HepG2 (cell line): ENCODE data around the gene FBXW8. TPM values are rescaled to one million over a fixed set of nuclear protein-coding genes. Genes with fewer than 3 reads are reported as not detected.

Source experiments
- ATAC-seq: fragments of 200-7000 bp; cut with Tn5 transposase; 3 replicates; pipeline ENCODE4 v1.9.1; 2020; ENCODE audit warnings: mild to moderate bottlenecking, moderate library complexity
- BruUV-seq: library from RNA; stranded (reverse); fragments of 400-500 nt; replicated peaks from 2 replicates; lab custom pipeline; 2021; lab: Mats Ljungman, UMichigan
- CTCF ChIA-PET: fragments of 300-600 bp; formaldehyde crosslinking; extraction: SDS; loops from one replicate; lab custom pipeline; 2021; ENCODE audit warnings: low total read pairs, inconsistent platforms, low intra/inter-chr PET ratio; lab: Yijun Ruan, JAX
- POLR2A ChIA-PET: fragments of 350-600 bp; sonication (Branson Sonifier 250); formaldehyde crosslinking; loops from one replicate; lab custom pipeline; 2020; ENCODE audit warnings: antibody characterized with exemption, inconsistent platforms; lab: Yijun Ruan, JAX
- DNase-seq: peaks from one replicate; pipeline ENCODE4 v3.0.0-alpha.2; 2015; ENCODE audit warnings: low spot score
- FAIRE-seq: peaks from 3 replicates; lab custom pipeline; 2011; peaks lifted over from hg19 to GRCh38; lab: Jason Lieb, UNC
- H2AFZ ChIP-seq: one replicate; pipeline ENCODE4 v1.6.1; 2011; ENCODE audit warnings: low read length, inconsistent platforms
- H3K27ac ChIP-seq: fragments of 300-600 bp; 3 replicates; pipeline ENCODE4 v1.8.0; 2011; ENCODE audit warnings: mixed run types, mild to moderate bottlenecking, mixed read lengths, low read length, inconsistent platforms; ENCODE audit not compliant: insufficient read depth; ENCODE audit errors: extremely low read length
- H3K27me3 ChIP-seq, 2 experiments: fragments of 200-600 bp in 1 of 2; 2 replicates in 1 of 2; 3 replicates in 1 of 2; pipeline versions ENCODE4 v1.6.0 to v1.8.0; 2011; ENCODE audit warnings: low read length in 2 of 2, mild to moderate bottlenecking in 2 of 2, moderate library complexity in 2 of 2, inconsistent platforms in 1 of 2; ENCODE audit not compliant: insufficient read depth in 2 of 2, control insufficient read depth in 1 of 2
- H3K36me3 ChIP-seq, 2 experiments: fragments of 200-600 bp in 1 of 2; replicated peaks in 1 of 2; 2 replicates in 1 of 2; 3 replicates in 1 of 2; pipeline versions ENCODE4 v1.5.1 to v1.8.0; 2011; ENCODE audit warnings: low read length in 2 of 2, inconsistent platforms in 1 of 2; ENCODE audit not compliant: insufficient read depth in 2 of 2, control insufficient read depth in 1 of 2
- H3K4me1 ChIP-seq: 2 replicates; pipeline ENCODE4 v1.5.1; 2012; ENCODE audit warnings: low read length, inconsistent platforms; ENCODE audit not compliant: insufficient read depth
- H3K4me2 ChIP-seq: 2 replicates; pipeline ENCODE4 v1.6.0; 2011; ENCODE audit warnings: low read depth, low read length, inconsistent platforms
- H3K4me3 ChIP-seq, 3 experiments: fragments of 200-600 bp in 1 of 3; sonication (generic), shearing (Covaris generic) in 1 of 3; replicated peaks in 1 of 3; 2 replicates each; pipeline ENCODE4 v1.5.1; 2011 to 2016; ENCODE audit warnings: low read length in 3 of 3, inconsistent platforms in 2 of 3, low read depth in 2 of 3, mild to moderate bottlenecking in 2 of 3, control low read depth in 1 of 3, mixed read lengths in 1 of 3; ENCODE audit not compliant: insufficient read depth in 1 of 3
- H3K79me2 ChIP-seq: one replicate; pipeline ENCODE4 v1.6.1; 2011; ENCODE audit warnings: low read length, inconsistent platforms; ENCODE audit not compliant: insufficient read depth
- H3K9ac ChIP-seq: 2 replicates; pipeline ENCODE4 v1.6.0; 2011; ENCODE audit warnings: mild to moderate bottlenecking, low read depth, low read length, inconsistent platforms; ENCODE audit not compliant: insufficient read depth
- H3K9me3 ChIP-seq: 2 replicates; pipeline ENCODE4 v1.5.1; 2012; ENCODE audit warnings: mild to moderate bottlenecking, low read length
- H4K20me1 ChIP-seq: 2 replicates; pipeline ENCODE4 v1.6.0; 2011; ENCODE audit warnings: inconsistent platforms, mild to moderate bottlenecking, low read length, moderate library complexity; ENCODE audit not compliant: insufficient read depth
- FOXP1 ChIP-seq, 2 experiments: fragments of 450-650 bp in 1 of 2; IDR thresholded peaks; 2 replicates each; pipeline ENCODE4 v1.6.1; 2017 to 2018; ENCODE audit warnings: antibody characterized with exemption in 1 of 2
- HMG20A ChIP-seq: IDR thresholded peaks from 2 replicates; pipeline ENCODE4 v1.6.1; 2016; ENCODE audit warnings: borderline replicate concordance
- JDP2 ChIP-seq: sonication (generic); formaldehyde crosslinking; IDR thresholded peaks from 2 replicates; pipeline ENCODE4 v1.8.1; 2022; ENCODE audit warnings: missing genetic modification reagents, borderline replicate concordance
- NKX3-1 ChIP-seq: sonication (generic); formaldehyde crosslinking; IDR thresholded peaks from 2 replicates; pipeline ENCODE4 v1.5.0; 2020; ENCODE audit warnings: missing genetic modification reagents
- ZNF224 ChIP-seq: sonication (generic); formaldehyde crosslinking; IDR thresholded peaks from 2 replicates; pipeline ENCODE4 v1.5.0; 2020; ENCODE audit warnings: mild to moderate bottlenecking, missing genetic modification reagents
- WGBS: methylation state at CpG from one replicate; pipeline ENCODE4 v1.1.6; 2017; ENCODE audit warnings: low lambda C conversion rate; 5-methylcytosine and 5-hydroxymethylcytosine counted together
- in situ Hi-C: cut with HindIII; loops from 2 replicates; pipeline ENCODE4 v1.10.0; 2017; ENCODE audit warnings: low pct_unique_long_range_greater_than_20kb; ENCODE audit not compliant: extremely low pct_ligation_motif_present
- intact Hi-C: fragments of 100-400 bp; cut with micrococcal nuclease; formaldehyde crosslinking; loops from one replicate; pipeline ENCODE4 v1.10.0; 2022; ENCODE audit not compliant: unreplicated experiment
- polyA plus RNA-seq, 8 experiments: library from polyadenylated mRNA; depleted of rRNA in 3 of 8; stranded (reverse) in 7 of 8; unstranded in 1 of 8; fragments of >200 nt; fragmentation: Illumina TruSeq in 4 of 8; extraction: Trizol in 4 of 8; gene quantifications; 2 replicates each; pipeline versions ENCODE4 v1.2.1 to v1.2.3, GENCODE V29; 2011 to 2016; ENCODE audit warnings: low read depth in 4 of 8, missing spikeins in 1 of 8, mixed read lengths in 1 of 8; ENCODE audit not compliant: insufficient read depth in 1 of 8
- total RNA-seq, 5 experiments: library from RNA; depleted of rRNA; stranded (reverse); fragments of >200 nt; fragmentation: Illumina TruSeq; extraction: Trizol; gene quantifications; 2 replicates each; pipeline ENCODE4 v1.2.3, GENCODE V29; 2016; ENCODE audit warnings: low read depth in 1 of 5
- TF ChIP-seq, protein P1 (sequence below): sonication (generic); formaldehyde crosslinking; IDR thresholded peaks from 2 replicates; pipeline ENCODE4 v1.9.0; 2021; ENCODE audit warnings: missing genetic modification reagents, borderline replicate concordance

FBXW8 gene
- total and polyA plus RNA-seq, 2 of the 13 experiments (the other 11 are each of a cell fraction or from before 2014, with no cell fraction given) = 5.1 to 5.9 TPM

DNA sequence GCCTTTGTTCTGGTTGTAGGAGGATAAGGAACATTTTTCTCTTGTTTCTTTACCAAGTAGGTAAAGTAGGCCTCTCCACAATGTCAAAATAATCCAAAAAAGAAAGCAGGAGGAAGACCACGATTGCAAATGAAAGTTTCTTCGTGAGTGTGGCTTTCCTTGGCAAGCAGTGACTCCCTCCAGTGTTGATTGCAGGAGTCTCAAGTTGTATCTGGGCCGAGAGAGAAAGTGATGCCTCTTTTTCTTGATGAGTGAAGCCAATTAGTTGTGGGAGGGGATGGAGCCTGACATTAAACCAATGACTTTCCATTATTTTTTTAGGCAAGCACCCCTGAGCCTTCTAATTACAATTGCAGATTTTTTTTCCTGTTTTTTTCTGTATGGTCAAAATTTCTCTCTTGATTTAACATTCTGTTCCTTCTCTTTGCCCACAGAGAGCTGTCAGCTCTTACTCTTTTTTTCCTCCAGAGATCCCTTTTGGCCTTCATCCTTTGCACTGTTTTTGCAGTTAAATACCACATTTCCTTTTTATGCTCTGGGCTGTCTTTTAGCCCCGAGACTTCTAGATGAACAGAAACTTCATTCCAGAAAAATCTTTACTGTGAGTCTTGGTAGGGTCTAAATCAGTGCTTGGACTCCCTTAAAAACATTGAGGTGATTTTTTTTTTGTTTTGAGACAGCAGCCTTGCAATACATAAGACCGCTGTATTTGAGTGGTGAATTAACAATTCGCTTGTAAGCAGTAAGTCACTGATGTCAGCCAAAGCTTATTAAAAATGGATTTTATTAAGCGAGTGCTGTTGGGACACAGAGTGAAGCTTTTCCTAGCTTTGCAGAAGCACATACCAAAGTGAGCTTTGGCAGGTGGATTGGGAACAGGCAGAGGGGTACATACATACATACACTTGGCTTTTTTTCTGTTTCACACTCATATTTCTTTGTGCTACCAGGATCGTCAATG, 15.8 kb downstream of the FBXW8 start:
- Histone ChIP-seq H2AFZ (no peak overlapping the region), H3K4me3 (no peak overlapping the region), H4K20me1 (no peaks in the 10 kb centered on the region), H3K79me2 (no peaks in the 10 kb centered on the region), H3K9me3 (no peaks in the 10 kb centered on the region), H3K9ac (no peak overlapping the region), H3K27ac (no peak overlapping the region), H3K4me1 (peaks cover 17% of the 10 kb centered on the region), H3K27me3 (no peaks in the 10 kb centered on the region), H3K36me3 (peaks cover 2 to 8% of the 10 kb centered on the region in 2 experiments; a peak in 3 of 5 replicates), H3K4me2 (no peak overlapping the region)
- ChIA-PET CTCF (no interaction called here), POLR2A (no interaction called here)
- in situ Hi-C loops (no loop called here), intact Hi-C loops (no loop called here)
- DNase-seq = no peak
- FAIRE-seq = no peak
- 94% methylated on average over 8 of the region's 8 CpGs for WGBS
- TF ChIP-seq HMG20A (CRISPR knock-in tag) (no peak), FOXP1 (IDR thresholded peaks at IDR 0.05) (no peak), FOXP1 (CRISPR knock-in tag; IDR thresholded peaks at IDR 0.05) (no peak), JDP2 (no peak), ZNF224 (CRISPR knock-in tag) (no peak), NKX3-1 (CRISPR knock-in tag) (no peak)
- TF ChIP-seq, protein P1, sequence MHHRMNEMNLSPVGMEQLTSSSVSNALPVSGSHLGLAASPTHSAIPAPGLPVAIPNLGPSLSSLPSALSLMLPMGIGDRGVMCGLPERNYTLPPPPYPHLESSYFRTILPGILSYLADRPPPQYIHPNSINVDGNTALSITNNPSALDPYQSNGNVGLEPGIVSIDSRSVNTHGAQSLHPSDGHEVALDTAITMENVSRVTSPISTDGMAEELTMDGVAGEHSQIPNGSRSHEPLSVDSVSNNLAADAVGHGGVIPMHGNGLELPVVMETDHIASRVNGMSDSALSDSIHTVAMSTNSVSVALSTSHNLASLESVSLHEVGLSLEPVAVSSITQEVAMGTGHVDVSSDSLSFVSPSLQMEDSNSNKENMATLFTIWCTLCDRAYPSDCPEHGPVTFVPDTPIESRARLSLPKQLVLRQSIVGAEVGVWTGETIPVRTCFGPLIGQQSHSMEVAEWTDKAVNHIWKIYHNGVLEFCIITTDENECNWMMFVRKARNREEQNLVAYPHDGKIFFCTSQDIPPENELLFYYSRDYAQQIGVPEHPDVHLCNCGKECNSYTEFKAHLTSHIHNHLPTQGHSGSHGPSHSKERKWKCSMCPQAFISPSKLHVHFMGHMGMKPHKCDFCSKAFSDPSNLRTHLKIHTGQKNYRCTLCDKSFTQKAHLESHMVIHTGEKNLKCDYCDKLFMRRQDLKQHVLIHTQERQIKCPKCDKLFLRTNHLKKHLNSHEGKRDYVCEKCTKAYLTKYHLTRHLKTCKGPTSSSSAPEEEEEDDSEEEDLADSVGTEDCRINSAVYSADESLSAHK = no peak
- no TSS peak for BruUV-seq
- ATAC-seq = no peak
